Measurements from ENCODE around the gene MICAL2. TPM values are rescaled to one million over a fixed set of nuclear protein-coding genes. Genes with fewer than 3 reads are reported as not detected.
A peak's percentile ranks its signal among the peaks of the same experiment; 100 is the strongest.

The MICAL2 gene
- total RNA-seq, 1 experiment from 2014 or later, result 37.4 TPM

DNA sequence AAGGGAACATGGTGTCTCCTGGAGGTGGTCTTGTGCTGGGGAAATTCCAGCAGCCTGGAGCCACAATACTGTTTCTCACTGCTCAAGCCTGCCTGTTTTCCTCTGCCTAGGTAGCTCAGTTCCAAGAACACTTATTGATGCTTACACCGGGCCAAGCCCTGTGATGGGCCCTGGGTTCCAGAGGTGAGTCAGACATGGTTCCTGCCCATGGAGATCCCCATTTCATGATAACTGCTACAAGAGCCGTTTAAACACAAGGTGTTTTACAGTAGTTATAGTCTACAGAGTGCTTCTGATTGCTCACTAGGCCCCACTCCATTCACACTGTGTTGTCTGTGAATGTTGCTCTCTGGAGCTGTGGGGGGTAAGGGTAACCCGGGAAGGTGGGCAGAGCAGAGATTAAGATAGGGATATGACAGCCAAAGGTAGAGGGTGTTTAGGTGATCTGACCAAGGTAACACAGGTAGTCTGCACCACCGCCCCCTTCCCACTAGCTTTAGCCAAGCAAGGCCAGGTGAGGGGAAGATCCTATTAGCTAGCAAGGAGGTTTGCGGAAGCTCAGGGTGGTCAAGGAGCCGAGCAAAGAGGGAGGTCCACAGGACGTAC lies 696 bp upstream of the MICAL2 start:
- Histone ChIP-seq H3K9ac (ENCODE audit: low read length) (peak overlapping the region; percentile 72), H3K36me3 (ENCODE audit: control insufficient read depth in 1 of 2, insufficient read depth in 2 of 2, low read length in 2 of 2) (no peaks in the 10 kb centered on the region), H3K9me3 (ENCODE audit: control insufficient read depth in 1 of 2, insufficient read depth in 1 of 2, low read depth in 1 of 2, low read length in 2 of 2) (no peaks in the 10 kb centered on the region), H3K4me3 (replicated peaks in 1 of 2; ENCODE audit: low read depth in 1 of 2, low read length in 2 of 2) (peak overlapping the region; percentile 50 to 75), H3K79me2 (ENCODE audit: insufficient read depth, low read length) (peaks cover 12% of the 10 kb centered on the region; the same call in 1 of the 2 replicates), H3K9me2 (ENCODE audit: insufficient read depth) (no peaks in the 10 kb centered on the region), H3K4me2 (ENCODE audit: low read length) (peak overlapping the region; percentile 95), H3K4me1 (ENCODE audit: control insufficient read depth in 1 of 2, insufficient read depth in 2 of 2, low read length in 2 of 2) (peaks cover 12 to 24% of the 10 kb centered on the region in 2 experiments), H4K20me1 (ENCODE audit: insufficient read depth) (no peaks in the 10 kb centered on the region), H3K27me3 (ENCODE audit: insufficient read depth, low read length) (no peaks in the 10 kb centered on the region), H3K27ac (ENCODE audit: low read depth, low read length) (no peak overlapping the region), H2AFZ (ENCODE audit: low read depth, low read length, poor library complexity, severe bottlenecking) (no peak overlapping the region)
- no peak for ATAC-seq
- ChIA-PET POLR2A (interaction anchor here (0.7 to 1.5 kb wide), 4 partner anchors 9 to 953 kb away, joined by 3 read pairs; no protein-coding TSS in a partner anchor), CTCF (interaction anchor here (1.5 kb wide), 1 partner anchor 22 kb away, joined by 4 read pairs; no protein-coding TSS in a partner anchor), RAD21 (ENCODE audit: low non-redundant PET in 1 of 2, low total read pairs in 2 of 2, uncharacterized antibody in 2 of 2, unreplicated experiment in 2 of 2) (interaction anchor here in 1 of 2 experiments (0.6 kb wide), 1 partner anchor 10 kb away, joined by 4 read pairs; no protein-coding TSS in a partner anchor)
- intact Hi-C loops (cut with micrococcal nuclease), result no loop called here
- BruUV-seq (replicated peaks), result TSS peak; percentile 78
- no peak for DNase-seq (ENCODE audit: low read depth, low spot score)
- TF ChIP-seq CTCF (IDR thresholded peaks at IDR 0.05 in 2 of 3, conservative IDR thresholded peaks at IDR 0.05 in 1 of 3; ENCODE audit: borderline replicate concordance in 1 of 3, insufficient read depth in 1 of 3, low read depth in 2 of 3, low read length in 2 of 3) (no peak), JUND (IDR thresholded peaks at IDR 0.05) (no peak), SRF (IDR thresholded peaks at IDR 0.05; ENCODE audit: low read depth) (no peak), ZFX (IDR thresholded peaks at IDR 0.05) (no peak), POLR2AphosphoS5 (IDR thresholded peaks at IDR 0.05; ENCODE audit: low read depth, low read length) (no peak), TCF7L2 (IDR thresholded peaks at IDR 0.05; ENCODE audit: borderline replicate concordance, extremely low read depth, insufficient read depth, insufficient read length) (no peak), YY1 (IDR thresholded peaks at IDR 0.05; ENCODE audit: extremely low read depth, insufficient replicate concordance, low read depth, low read length) (no peak), CEBPB (IDR thresholded peaks at IDR 0.05; ENCODE audit: low read depth) (no peak), RAD21 (IDR thresholded peaks at IDR 0.05; ENCODE audit: low read depth) (no peak), ZNF274 (IDR thresholded peaks at IDR 0.05; ENCODE audit: low read depth, low read length) (no peak), MAX (IDR thresholded peaks at IDR 0.05) (no peak), EGR1 (IDR thresholded peaks at IDR 0.05; ENCODE audit: low read depth) (no peak), POLR2A (IDR thresholded peaks at IDR 0.05; ENCODE audit: borderline replicate concordance, extremely low read depth, insufficient read depth, insufficient read length) (no peak), FOSL1 (IDR thresholded peaks at IDR 0.05; ENCODE audit: low read depth) (no peak), SP1 (IDR thresholded peaks at IDR 0.05; ENCODE audit: low read depth) (no peak)
- TF ChIP-seq, protein P1, sequence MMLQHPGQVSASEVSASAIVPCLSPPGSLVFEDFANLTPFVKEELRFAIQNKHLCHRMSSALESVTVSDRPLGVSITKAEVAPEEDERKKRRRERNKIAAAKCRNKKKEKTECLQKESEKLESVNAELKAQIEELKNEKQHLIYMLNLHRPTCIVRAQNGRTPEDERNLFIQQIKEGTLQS (IDR thresholded peaks at IDR 0.05), result no peak
- TF ChIP-seq, protein P2, sequence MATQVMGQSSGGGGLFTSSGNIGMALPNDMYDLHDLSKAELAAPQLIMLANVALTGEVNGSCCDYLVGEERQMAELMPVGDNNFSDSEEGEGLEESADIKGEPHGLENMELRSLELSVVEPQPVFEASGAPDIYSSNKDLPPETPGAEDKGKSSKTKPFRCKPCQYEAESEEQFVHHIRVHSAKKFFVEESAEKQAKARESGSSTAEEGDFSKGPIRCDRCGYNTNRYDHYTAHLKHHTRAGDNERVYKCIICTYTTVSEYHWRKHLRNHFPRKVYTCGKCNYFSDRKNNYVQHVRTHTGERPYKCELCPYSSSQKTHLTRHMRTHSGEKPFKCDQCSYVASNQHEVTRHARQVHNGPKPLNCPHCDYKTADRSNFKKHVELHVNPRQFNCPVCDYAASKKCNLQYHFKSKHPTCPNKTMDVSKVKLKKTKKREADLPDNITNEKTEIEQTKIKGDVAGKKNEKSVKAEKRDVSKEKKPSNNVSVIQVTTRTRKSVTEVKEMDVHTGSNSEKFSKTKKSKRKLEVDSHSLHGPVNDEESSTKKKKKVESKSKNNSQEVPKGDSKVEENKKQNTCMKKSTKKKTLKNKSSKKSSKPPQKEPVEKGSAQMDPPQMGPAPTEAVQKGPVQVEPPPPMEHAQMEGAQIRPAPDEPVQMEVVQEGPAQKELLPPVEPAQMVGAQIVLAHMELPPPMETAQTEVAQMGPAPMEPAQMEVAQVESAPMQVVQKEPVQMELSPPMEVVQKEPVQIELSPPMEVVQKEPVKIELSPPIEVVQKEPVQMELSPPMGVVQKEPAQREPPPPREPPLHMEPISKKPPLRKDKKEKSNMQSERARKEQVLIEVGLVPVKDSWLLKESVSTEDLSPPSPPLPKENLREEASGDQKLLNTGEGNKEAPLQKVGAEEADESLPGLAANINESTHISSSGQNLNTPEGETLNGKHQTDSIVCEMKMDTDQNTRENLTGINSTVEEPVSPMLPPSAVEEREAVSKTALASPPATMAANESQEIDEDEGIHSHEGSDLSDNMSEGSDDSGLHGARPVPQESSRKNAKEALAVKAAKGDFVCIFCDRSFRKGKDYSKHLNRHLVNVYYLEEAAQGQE (IDR thresholded peaks at IDR 0.05; ENCODE audit: low read depth), result no peak

All from HCT116 (cell line).